ENCODE results near the gene BCL2L11.

DNA sequence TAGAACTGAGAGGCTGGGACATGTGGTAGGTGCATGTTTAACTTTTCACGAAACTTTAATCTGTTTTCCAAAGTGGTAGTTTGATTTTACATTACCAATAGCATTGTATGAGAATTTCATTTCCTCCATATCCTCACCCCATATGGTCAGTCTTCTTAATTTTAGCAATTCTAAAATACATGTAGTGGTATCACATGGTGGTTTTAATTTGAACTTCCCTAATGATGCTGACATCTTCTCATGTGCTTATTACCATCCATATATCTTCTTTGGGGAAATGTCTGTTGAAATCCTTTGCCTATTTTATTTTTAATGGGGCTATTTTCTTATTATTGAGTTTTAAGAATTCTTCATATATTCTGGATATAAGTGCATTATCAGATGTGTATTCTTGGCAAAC is 89.3 kb downstream of the BCL2L11 start:
- TF ChIP-seq, protein P1, sequence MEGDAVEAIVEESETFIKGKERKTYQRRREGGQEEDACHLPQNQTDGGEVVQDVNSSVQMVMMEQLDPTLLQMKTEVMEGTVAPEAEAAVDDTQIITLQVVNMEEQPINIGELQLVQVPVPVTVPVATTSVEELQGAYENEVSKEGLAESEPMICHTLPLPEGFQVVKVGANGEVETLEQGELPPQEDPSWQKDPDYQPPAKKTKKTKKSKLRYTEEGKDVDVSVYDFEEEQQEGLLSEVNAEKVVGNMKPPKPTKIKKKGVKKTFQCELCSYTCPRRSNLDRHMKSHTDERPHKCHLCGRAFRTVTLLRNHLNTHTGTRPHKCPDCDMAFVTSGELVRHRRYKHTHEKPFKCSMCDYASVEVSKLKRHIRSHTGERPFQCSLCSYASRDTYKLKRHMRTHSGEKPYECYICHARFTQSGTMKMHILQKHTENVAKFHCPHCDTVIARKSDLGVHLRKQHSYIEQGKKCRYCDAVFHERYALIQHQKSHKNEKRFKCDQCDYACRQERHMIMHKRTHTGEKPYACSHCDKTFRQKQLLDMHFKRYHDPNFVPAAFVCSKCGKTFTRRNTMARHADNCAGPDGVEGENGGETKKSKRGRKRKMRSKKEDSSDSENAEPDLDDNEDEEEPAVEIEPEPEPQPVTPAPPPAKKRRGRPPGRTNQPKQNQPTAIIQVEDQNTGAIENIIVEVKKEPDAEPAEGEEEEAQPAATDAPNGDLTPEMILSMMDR (IDR thresholded peaks at IDR 0.05) = no peak
- TF ChIP-seq POLR2AphosphoS5 (IDR thresholded peaks at IDR 0.05) (no peak), POLR2A (IDR thresholded peaks at IDR 0.05) (no peak)

Data from transverse colon (tissue), 4 donors.